ENCODE results near the gene MIDN. TPM values are rescaled to one million over a fixed set of nuclear protein-coding genes. Genes with fewer than 3 reads are reported as not detected.

Gene MIDN
- total and polyA plus RNA-seq, 10 of the 15 experiments (the other 5 are each of a cell fraction or from before 2014, with no cell fraction given), result 0.38 to 51.5 (median 7.2) TPM

DNA sequence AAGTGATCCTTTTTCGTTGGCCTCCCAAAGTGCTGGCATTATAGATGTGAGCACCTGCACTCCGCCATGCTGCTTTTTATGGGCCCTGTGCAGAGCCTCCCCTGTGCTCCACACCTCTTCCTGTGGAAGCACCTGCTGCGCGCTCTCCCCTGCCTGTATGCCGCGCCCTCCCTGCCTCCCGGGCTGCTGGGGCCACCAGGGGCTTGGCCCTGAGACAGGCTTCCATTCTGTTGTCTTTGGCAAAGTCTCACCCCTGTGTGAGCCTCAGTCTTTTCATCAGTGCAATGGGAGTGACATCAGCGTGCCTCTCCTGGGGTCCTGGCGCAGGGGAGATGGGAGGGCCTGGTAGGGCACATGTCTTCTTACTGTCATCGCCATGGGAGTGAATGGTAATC is 28.2 kb downstream of the MIDN start:
- FAIRE-seq, result peak; percentile 59

DNA sequence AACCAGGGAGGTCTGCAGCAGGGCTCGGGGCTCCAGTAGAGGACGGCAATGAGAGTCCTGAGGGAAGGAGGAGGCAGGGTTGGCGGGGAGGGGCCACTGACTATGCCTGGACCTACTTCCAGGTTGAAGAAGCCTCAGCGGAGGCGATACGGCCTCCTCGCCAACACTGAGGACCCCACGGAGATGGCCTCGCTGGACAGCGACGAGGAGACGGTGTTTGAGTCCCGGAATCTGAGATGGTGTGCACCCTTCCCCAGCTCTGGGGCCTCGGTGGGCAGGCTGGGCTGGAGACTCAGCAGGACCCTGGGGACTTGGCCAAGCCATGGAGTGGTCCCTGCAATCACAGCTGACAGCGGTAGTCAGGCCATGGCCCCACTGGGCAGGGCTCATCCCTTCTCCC is 28.7 kb downstream of the MIDN start:
- no peak overlapping the region for H2AFZ ChIP-seq (ENCODE audit: control insufficient read depth, low read depth, low read length)
- H3K9me3 ChIP-seq (replicated peaks; ENCODE audit: control insufficient read depth, insufficient read depth, low read length), result no peaks in the 10 kb centered on the region
- no peaks in the 10 kb centered on the region for H3K27me3 ChIP-seq (replicated peaks in 1 of 2; ENCODE audit: control insufficient read depth in 2 of 2, insufficient read depth in 2 of 2, low read length in 1 of 2)
- no peaks in the 10 kb centered on the region; the same call in 1 of the 2 replicates for H4K20me1 ChIP-seq (ENCODE audit: control insufficient read depth, insufficient read depth)
- FAIRE-seq (no peak), ATAC-seq (no peak), DNase-seq (ENCODE audit: low read depth, low spot score) (no peak)
- peak overlapping the region; percentile 97; the same call in 1 of the 2 replicates for H3K27ac ChIP-seq (ENCODE audit: control insufficient read depth, insufficient read depth)
- RAD21 ChIA-PET (ENCODE audit: unreplicated experiment), result no interaction called here
- CTCF ChIA-PET, result interaction anchor here (3.2 to 3.5 kb wide), 2 partner anchors 33 to 96 kb away, joined by 27 to 40 read pairs; no protein-coding TSS in a partner anchor
- POLR2A ChIA-PET, result no interaction called here
- H3K4me1 ChIP-seq (ENCODE audit: control insufficient read depth, insufficient read depth, low read length), result peaks cover 16% of the 10 kb centered on the region
- H3K36me3 ChIP-seq (ENCODE audit: control insufficient read depth in 2 of 2, insufficient read depth in 2 of 2, low read length in 1 of 2), result peaks cover 32 to 43% of the 10 kb centered on the region in 2 experiments
- SMC1A ChIA-PET (ENCODE audit: uncharacterized antibody, unreplicated experiment), result no interaction called here
- WGBS (ENCODE audit: insufficient coverage, insufficient replicate concordance, low lambda C conversion rate, missing lambda C conversion rate), result 83% methylated on average over 15 of the region's 15 CpGs
- peak overlapping the region; percentile 96 for H3K9ac ChIP-seq (ENCODE audit: control insufficient read depth, insufficient read depth, low read length)
- H3K4me3 ChIP-seq, result peak overlapping the region; percentile 85
- H3K4me2 ChIP-seq (ENCODE audit: control insufficient read depth, insufficient read depth), result peak overlapping the region; percentile 68
- intact Hi-C loops (cut with micrococcal nuclease; ENCODE audit: unreplicated experiment), result no loop called here
- in situ Hi-C loops (cut with MboI), result loop anchor here (5.0 kb wide), 1 partner anchor 95 kb away; no protein-coding TSS in a partner anchor
- no TSS peak for BruUV-seq (replicated peaks)
- peaks cover 42% of the 10 kb centered on the region for H3K79me2 ChIP-seq (ENCODE audit: control insufficient read depth, insufficient read depth, low read length)
- no peak for TF ChIP-seq ZNF207 (IDR thresholded peaks at IDR 0.05; ENCODE audit: borderline replicate concordance)
- TF ChIP-seq RELA (IDR thresholded peaks at IDR 0.05; ENCODE audit: borderline replicate concordance, partially characterized antibody), result no peak
- TF ChIP-seq, protein P1, sequence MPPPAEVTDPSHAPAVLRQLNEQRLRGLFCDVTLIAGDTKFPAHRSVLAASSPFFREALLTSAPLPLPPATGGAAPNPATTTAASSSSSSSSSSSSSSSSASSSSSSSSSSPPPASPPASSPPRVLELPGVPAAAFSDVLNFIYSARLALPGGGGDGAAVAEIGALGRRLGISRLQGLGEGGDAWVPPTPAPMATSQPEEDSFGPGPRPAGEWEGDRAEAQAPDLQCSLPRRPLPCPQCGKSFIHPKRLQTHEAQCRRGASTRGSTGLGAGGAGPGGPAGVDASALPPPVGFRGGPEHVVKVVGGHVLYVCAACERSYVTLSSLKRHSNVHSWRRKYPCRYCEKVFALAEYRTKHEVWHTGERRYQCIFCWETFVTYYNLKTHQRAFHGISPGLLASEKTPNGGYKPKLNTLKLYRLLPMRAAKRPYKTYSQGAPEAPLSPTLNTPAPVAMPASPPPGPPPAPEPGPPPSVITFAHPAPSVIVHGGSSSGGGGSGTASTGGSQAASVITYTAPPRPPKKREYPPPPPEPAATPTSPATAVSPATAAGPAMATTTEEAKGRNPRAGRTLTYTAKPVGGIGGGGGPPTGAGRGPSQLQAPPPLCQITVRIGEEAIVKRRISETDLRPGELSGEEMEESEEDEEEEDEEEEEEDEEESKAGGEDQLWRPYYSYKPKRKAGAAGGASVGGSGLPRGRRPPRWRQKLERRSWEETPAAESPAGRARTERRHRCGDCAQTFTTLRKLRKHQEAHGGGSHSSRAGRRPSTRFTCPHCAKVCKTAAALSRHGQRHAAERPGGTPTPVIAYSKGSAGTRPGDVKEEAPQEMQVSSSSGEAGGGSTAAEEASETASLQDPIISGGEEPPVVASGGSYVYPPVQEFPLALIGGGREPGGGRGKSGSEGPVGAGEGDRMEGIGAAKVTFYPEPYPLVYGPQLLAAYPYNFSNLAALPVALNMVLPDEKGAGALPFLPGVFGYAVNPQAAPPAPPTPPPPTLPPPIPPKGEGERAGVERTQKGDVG (CRISPR knock-in tag; IDR thresholded peaks at IDR 0.05), result no peak
- TF ChIP-seq TBL1XR1 (IDR thresholded peaks at IDR 0.05; ENCODE audit: low read depth, low read length), result no peak
- no peak for TF ChIP-seq HDGF (IDR thresholded peaks at IDR 0.05)
- no peak for TF ChIP-seq ZBED1 (IDR thresholded peaks at IDR 0.05; ENCODE audit: borderline replicate concordance)

More for the DNA sequence above, 28.2 kb downstream of the MIDN start:
- intact Hi-C loops (cut with micrococcal nuclease; ENCODE audit: unreplicated experiment), result no loop called here
- H3K4me3 ChIP-seq, result peak overlapping the region; percentile 85
- ChIA-PET POLR2A (no interaction called here), RAD21 (ENCODE audit: unreplicated experiment) (interaction anchor here (3.9 kb wide), 1 partner anchor 32 kb away, joined by 29 read pairs; no protein-coding TSS in a partner anchor), SMC1A (ENCODE audit: uncharacterized antibody, unreplicated experiment) (no interaction called here), CTCF (no interaction called here)
- no peaks in the 10 kb centered on the region for H3K27me3 ChIP-seq (replicated peaks in 1 of 2; ENCODE audit: control insufficient read depth in 2 of 2, insufficient read depth in 2 of 2, low read length in 1 of 2)
- H3K27ac ChIP-seq (ENCODE audit: control insufficient read depth, insufficient read depth), result peak overlapping the region; percentile 97
- ATAC-seq, result no peak
- WGBS (ENCODE audit: insufficient coverage, insufficient replicate concordance, low lambda C conversion rate, missing lambda C conversion rate), result 25% methylated on average over 10 of the region's 10 CpGs
- H3K36me3 ChIP-seq (ENCODE audit: control insufficient read depth in 2 of 2, insufficient read depth in 2 of 2, low read length in 1 of 2), result peaks cover 33 to 47% of the 10 kb centered on the region in 2 experiments
- H2AFZ ChIP-seq (ENCODE audit: control insufficient read depth, low read depth, low read length), result no peak overlapping the region
- no TSS peak for BruUV-seq (replicated peaks)
- TF ChIP-seq RAD21 (IDR thresholded peaks at IDR 0.05; ENCODE audit: insufficient read depth, low read depth, low read length), result no peak
- TF ChIP-seq YY1 (IDR thresholded peaks at IDR 0.05; ENCODE audit: low read depth, low read length), result peak; percentile 71
- TF ChIP-seq CREM (IDR thresholded peaks at IDR 0.05; ENCODE audit: low read depth), result no peak
- TF ChIP-seq HDGF (IDR thresholded peaks at IDR 0.05), result no peak
- TF ChIP-seq IRF4 (IDR thresholded peaks at IDR 0.05; ENCODE audit: low read depth, low read length), result no peak
- TF ChIP-seq, protein P2, sequence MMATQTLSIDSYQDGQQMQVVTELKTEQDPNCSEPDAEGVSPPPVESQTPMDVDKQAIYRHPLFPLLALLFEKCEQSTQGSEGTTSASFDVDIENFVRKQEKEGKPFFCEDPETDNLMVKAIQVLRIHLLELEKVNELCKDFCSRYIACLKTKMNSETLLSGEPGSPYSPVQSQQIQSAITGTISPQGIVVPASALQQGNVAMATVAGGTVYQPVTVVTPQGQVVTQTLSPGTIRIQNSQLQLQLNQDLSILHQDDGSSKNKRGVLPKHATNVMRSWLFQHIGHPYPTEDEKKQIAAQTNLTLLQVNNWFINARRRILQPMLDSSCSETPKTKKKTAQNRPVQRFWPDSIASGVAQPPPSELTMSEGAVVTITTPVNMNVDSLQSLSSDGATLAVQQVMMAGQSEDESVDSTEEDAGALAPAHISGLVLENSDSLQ (IDR thresholded peaks at IDR 0.05), result no peak
- TF ChIP-seq CEBPB (IDR thresholded peaks at IDR 0.05; ENCODE audit: borderline replicate concordance in 1 of 2, low read depth in 2 of 2, low read length in 2 of 2), result no peak
- TF ChIP-seq TCF3 (IDR thresholded peaks at IDR 0.05; ENCODE audit: borderline replicate concordance, insufficient read depth, low read depth, low read length), result 0 out of 2 replicates have a peak, but pooled peaks have one; percentile 9
- no peak for TF ChIP-seq RCOR1 (conservative IDR thresholded peaks at IDR 0.05; ENCODE audit: low read depth, low read length)
- no peak for TF ChIP-seq NFIC (IDR thresholded peaks at IDR 0.05; ENCODE audit: low read depth, low read length)
- TF ChIP-seq RBBP5 (conservative IDR thresholded peaks at IDR 0.05), result no peak
- H3K4me2 ChIP-seq (ENCODE audit: control insufficient read depth, insufficient read depth), result peak overlapping the region; percentile 68
- peaks cover 18% of the 10 kb centered on the region for H3K4me1 ChIP-seq (ENCODE audit: control insufficient read depth, insufficient read depth, low read length)
- peaks cover 46% of the 10 kb centered on the region for H3K79me2 ChIP-seq (ENCODE audit: control insufficient read depth, insufficient read depth, low read length)
- in situ Hi-C loops (cut with MboI), result loop anchor here (5.0 kb wide), 1 partner anchor 96 kb away; no protein-coding TSS in a partner anchor
- DNase-seq (ENCODE audit: low read depth, low spot score), result no peak
- no peaks in the 10 kb centered on the region; the same call in 1 of the 2 replicates for H4K20me1 ChIP-seq (ENCODE audit: control insufficient read depth, insufficient read depth)
- no peaks in the 10 kb centered on the region for H3K9me3 ChIP-seq (replicated peaks; ENCODE audit: control insufficient read depth, insufficient read depth, low read length)
- H3K9ac ChIP-seq (ENCODE audit: control insufficient read depth, insufficient read depth, low read length), result peak overlapping the region; percentile 96

Data from GM12878 (cell line).